HepG2 (cell line): Measurements from ENCODE around the gene SLCO2B1. TPM values are rescaled to one million over a fixed set of nuclear protein-coding genes. Genes with fewer than 3 reads are reported as not detected.

ENCODE experiments used
- BRD4 ChIP-seq: sonication (generic); formaldehyde crosslinking; IDR thresholded peaks from 2 replicates; pipeline ENCODE4 v1.4.0; 2020; ENCODE audit warnings: missing genetic modification reagents
- CENPX ChIP-seq: sonication (generic); formaldehyde crosslinking; IDR thresholded peaks from 2 replicates; pipeline ENCODE4 v1.9.0; 2021; ENCODE audit warnings: mild to moderate bottlenecking, missing genetic modification reagents, moderate library complexity
- CREBL2 ChIP-seq: sonication (generic); formaldehyde crosslinking; IDR thresholded peaks from 2 replicates; pipeline ENCODE4 v1.8.1; 2023; ENCODE audit warnings: missing genetic modification reagents, mild to moderate bottlenecking, borderline replicate concordance
- DRAP1 ChIP-seq: IDR thresholded peaks from 2 replicates; pipeline ENCODE4 v1.6.1; 2016; ENCODE audit warnings: missing genetic modification reagents, missing compliant biosample characterization
- ELF1 ChIP-seq: sonication (generic); formaldehyde crosslinking; IDR thresholded peaks from 2 replicates; pipeline ENCODE4 v1.4.0; 2020; ENCODE audit warnings: missing genetic modification reagents
- FIP1L1 ChIP-seq: fragments of 200-400 bp; formaldehyde crosslinking; IDR thresholded peaks from 2 replicates; pipeline ENCODE4 v1.6.1; 2018; ENCODE audit warnings: low read depth, mild to moderate bottlenecking, low read length, moderate library complexity, borderline replicate concordance; ENCODE audit not compliant: insufficient read depth
- GPN1 ChIP-seq: sonication (generic); formaldehyde crosslinking; IDR thresholded peaks from 2 replicates; pipeline ENCODE4 v1.5.1; 2020; ENCODE audit warnings: missing genetic modification reagents, borderline replicate concordance
- HNRNPUL1 ChIP-seq: fragments of 200-400 bp; formaldehyde crosslinking; IDR thresholded peaks from 2 replicates; pipeline ENCODE4 v1.6.1; 2017; ENCODE audit warnings: low read depth, mild to moderate bottlenecking, low read length, moderate library complexity
- IRF9 ChIP-seq: sonication (generic); formaldehyde crosslinking; IDR thresholded peaks from 2 replicates; pipeline ENCODE4 v1.8.0; 2022; ENCODE audit warnings: missing genetic modification reagents, mild to moderate bottlenecking, borderline replicate concordance
- LCORL ChIP-seq, 2 experiments: fragments of 450-650 bp in 1 of 2; sonication (generic) in 1 of 2; formaldehyde crosslinking in 1 of 2; IDR thresholded peaks; 2 replicates each; pipeline versions ENCODE4 v1.5.0 to v1.6.1; 2017 to 2020; ENCODE audit warnings: antibody characterized with exemption in 1 of 2, missing genetic modification reagents in 1 of 2
- MATR3 ChIP-seq: sonication (generic); formaldehyde crosslinking; IDR thresholded peaks from 2 replicates; pipeline ENCODE4 v1.4.0; 2020; ENCODE audit warnings: missing genetic modification reagents
- RAD21 ChIP-seq: fragments of 450-650 bp; formaldehyde crosslinking; IDR thresholded peaks from 2 replicates; pipeline ENCODE4 v1.5.0; 2020; ENCODE audit warnings: mild to moderate bottlenecking
- REXO4 ChIP-seq: sonication (generic); formaldehyde crosslinking; IDR thresholded peaks from 2 replicates; pipeline ENCODE4 v1.8.0; 2022; ENCODE audit warnings: missing genetic modification reagents, mild to moderate bottlenecking, borderline replicate concordance
- SPEN ChIP-seq: sonication (generic); formaldehyde crosslinking; IDR thresholded peaks from 2 replicates; pipeline ENCODE4 v1.5.1; 2020; ENCODE audit warnings: low read depth, mild to moderate bottlenecking, missing genetic modification reagents
- TEAD3 ChIP-seq: optimal IDR thresholded peaks from 2 replicates; pipeline ENCODE3; 2016; ENCODE audit warnings: borderline replicate concordance
- U2AF1 ChIP-seq: fragments of 200-400 bp; formaldehyde crosslinking; optimal IDR thresholded peaks from 2 replicates; pipeline ENCODE3; 2017; ENCODE audit warnings: mild to moderate bottlenecking, low read depth, low read length
- ZBTB37 ChIP-seq: sonication (generic); formaldehyde crosslinking; IDR thresholded peaks from 2 replicates; pipeline ENCODE4 v1.4.0; 2020; ENCODE audit warnings: mild to moderate bottlenecking, missing genetic modification reagents
- ZNF180 ChIP-seq: sonication (generic); formaldehyde crosslinking; IDR thresholded peaks from 2 replicates; pipeline ENCODE4 v1.4.0; 2020; ENCODE audit warnings: low read depth, missing genetic modification reagents, borderline replicate concordance
- ZNF251 ChIP-seq: sonication (generic); formaldehyde crosslinking; IDR thresholded peaks from 2 replicates; pipeline ENCODE4 v1.9.0; 2021; ENCODE audit warnings: mild to moderate bottlenecking, missing genetic modification reagents
- ZNF510 ChIP-seq: sonication (generic); formaldehyde crosslinking; IDR thresholded peaks from 2 replicates; pipeline ENCODE4 v1.4.0; 2020; ENCODE audit warnings: low read depth, mild to moderate bottlenecking, missing genetic modification reagents
- ZNF670 ChIP-seq: sonication (generic); formaldehyde crosslinking; IDR thresholded peaks from 2 replicates; pipeline ENCODE4 v1.8.0; 2022; ENCODE audit warnings: mild to moderate bottlenecking, missing genetic modification reagents, borderline replicate concordance
- ZNF674 ChIP-seq: sonication (generic); formaldehyde crosslinking; IDR thresholded peaks from 2 replicates; pipeline ENCODE4 v1.5.0; 2020; ENCODE audit warnings: low read depth, mild to moderate bottlenecking, missing genetic modification reagents
- ZNF737 ChIP-seq: sonication (generic); formaldehyde crosslinking; IDR thresholded peaks from 2 replicates; pipeline ENCODE4 v1.5.0; 2020; ENCODE audit warnings: missing genetic modification reagents, mild to moderate bottlenecking, borderline replicate concordance
- ZUFSP ChIP-seq: sonication (generic); formaldehyde crosslinking; IDR thresholded peaks from 2 replicates; pipeline ENCODE4 v1.9.0; 2021; ENCODE audit warnings: missing genetic modification reagents, mild to moderate bottlenecking, borderline replicate concordance
- polyA plus RNA-seq, 8 experiments: library from polyadenylated mRNA; depleted of rRNA in 3 of 8; stranded (reverse) in 7 of 8; unstranded in 1 of 8; fragments of >200 nt; fragmentation: Illumina TruSeq in 4 of 8; extraction: Trizol in 4 of 8; gene quantifications; 2 replicates each; pipeline versions ENCODE4 v1.2.1 to v1.2.3, GENCODE V29; 2011 to 2016; ENCODE audit warnings: low read depth in 4 of 8, missing spikeins in 1 of 8, mixed read lengths in 1 of 8; ENCODE audit not compliant: insufficient read depth in 1 of 8
- total RNA-seq, 5 experiments: library from RNA; depleted of rRNA; stranded (reverse); fragments of >200 nt; fragmentation: Illumina TruSeq; extraction: Trizol; gene quantifications; 2 replicates each; pipeline ENCODE4 v1.2.3, GENCODE V29; 2016; ENCODE audit warnings: low read depth in 1 of 5
- TF ChIP-seq, protein P1 (sequence below): sonication (generic); formaldehyde crosslinking; IDR thresholded peaks from 2 replicates; pipeline ENCODE4 v1.4.0; 2020; ENCODE audit warnings: missing genetic modification reagents

The SLCO2B1 gene
- total and polyA plus RNA-seq, 2 of the 13 experiments (the other 11 are each of a cell fraction or from before 2014, with no cell fraction given), result 15.3 to 19.8 TPM

GRCh38 chr11:75214411-75214821, 63.5 kb downstream of the SLCO2B1 start (continued):
- TF ChIP-seq TEAD3 (peak; percentile 49), RAD21 (peak; percentile 51), ELF1 (peak; percentile 47; the same call in 1 of the 2 replicates), BRD4 (CRISPR knock-in tag) (no peak), LCORL (IDR thresholded peaks at IDR 0.05) (no peak), LCORL (CRISPR knock-in tag; IDR thresholded peaks at IDR 0.05) (no peak), DRAP1 (CRISPR knock-in tag) (peak; percentile 67; the same call in 1 of the 2 replicates), SPEN (CRISPR knock-in tag) (peak; percentile 68; the same call in 1 of the 2 replicates), ZNF670 (CRISPR knock-in tag) (no peak), MATR3 (no peak), ZNF737 (no peak), HNRNPUL1 (no peak), FIP1L1 (no peak), ZBTB37 (no peak), ZNF674 (no peak), ZNF251 (CRISPR knock-in tag) (peak; percentile 72; the same call in 1 of the 2 replicates), ZNF180 (CRISPR knock-in tag) (no peak), GPN1 (CRISPR knock-in tag) (peak; percentile 92; the same call in 1 of the 2 replicates), IRF9 (peak; percentile 82; the same call in 1 of the 2 replicates), CENPX (CRISPR knock-in tag) (no peak), U2AF1 (no peak), CREBL2 (CRISPR knock-in tag) (peak; percentile 51; the same call in 1 of the 2 replicates), ZNF510 (CRISPR knock-in tag) (no peak), ZUFSP (no peak), REXO4 (CRISPR knock-in tag) (no peak)
- TF ChIP-seq, protein P1, sequence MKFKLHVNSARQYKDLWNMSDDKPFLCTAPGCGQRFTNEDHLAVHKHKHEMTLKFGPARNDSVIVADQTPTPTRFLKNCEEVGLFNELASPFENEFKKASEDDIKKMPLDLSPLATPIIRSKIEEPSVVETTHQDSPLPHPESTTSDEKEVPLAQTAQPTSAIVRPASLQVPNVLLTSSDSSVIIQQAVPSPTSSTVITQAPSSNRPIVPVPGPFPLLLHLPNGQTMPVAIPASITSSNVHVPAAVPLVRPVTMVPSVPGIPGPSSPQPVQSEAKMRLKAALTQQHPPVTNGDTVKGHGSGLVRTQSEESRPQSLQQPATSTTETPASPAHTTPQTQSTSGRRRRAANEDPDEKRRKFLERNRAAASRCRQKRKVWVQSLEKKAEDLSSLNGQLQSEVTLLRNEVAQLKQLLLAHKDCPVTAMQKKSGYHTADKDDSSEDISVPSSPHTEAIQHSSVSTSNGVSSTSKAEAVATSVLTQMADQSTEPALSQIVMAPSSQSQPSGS (CRISPR knock-in tag), result peak; percentile 93
